Panc1 (cell line): ENCODE data around the gene AFF2. TPM values are rescaled to one million over a fixed set of nuclear protein-coding genes. Genes with fewer than 3 reads are reported as not detected.

Source experiments
- ATAC-seq: fragments of 200-7000 bp; cut with Tn5 transposase; 2 replicates; pipeline ENCODE4 v1.9.1; 2020; ENCODE audit warnings: mild to moderate bottlenecking, moderate library complexity
- BruUV-seq: library from RNA; stranded (reverse); fragments of 400-500 nt; replicated peaks from 2 replicates; lab custom pipeline; 2021; lab: Mats Ljungman, UMichigan
- CTCF ChIA-PET: fragments of 300-600 bp; sonication (Branson Sonifier 250); formaldehyde crosslinking; loops from one replicate; lab custom pipeline; 2022; ENCODE audit warnings: antibody characterized with exemption; lab: Charles Lee
- POLR2A ChIA-PET: fragments of 300-600 bp; sonication (Branson Sonifier 250); formaldehyde crosslinking; loops from one replicate; lab custom pipeline; 2022; ENCODE audit warnings: antibody characterized with exemption; lab: Charles Lee
- DNase-seq: peaks from one replicate; pipeline ENCODE4 v3.0.0-alpha.2; 2010; ENCODE audit warnings: low read depth, low spot score
- H3K27ac ChIP-seq: 2 replicates; pipeline ENCODE4 v1.5.1; 2011; ENCODE audit warnings: mild to moderate bottlenecking, low read length, inconsistent platforms
- H3K27me3 ChIP-seq: fragments of 200-500 bp; sonication (Bioruptor generic); 2 replicates; pipeline ENCODE4 v1.6.0; 2014; ENCODE audit warnings: low read length, inconsistent platforms; ENCODE audit not compliant: control insufficient read depth, insufficient read depth
- H3K36me3 ChIP-seq: fragments of 200-500 bp; sonication (Bioruptor generic); 2 replicates; pipeline ENCODE4 v1.5.1; 2014; ENCODE audit warnings: inconsistent platforms, mild to moderate bottlenecking, low read length, moderate library complexity; ENCODE audit not compliant: control insufficient read depth, insufficient read depth
- H3K4me1 ChIP-seq: 2 replicates; pipeline ENCODE4 v1.5.1; 2011; ENCODE audit warnings: inconsistent platforms, mild to moderate bottlenecking, low read length, moderate library complexity; ENCODE audit not compliant: control insufficient read depth, insufficient read depth
- H3K4me3 ChIP-seq, 2 experiments: 2 replicates each; pipeline ENCODE4 v1.5.1; 2011 to 2012; ENCODE audit warnings: low read depth in 2 of 2, low read length in 2 of 2, mild to moderate bottlenecking in 2 of 2, inconsistent platforms in 1 of 2, moderate library complexity in 1 of 2
- H3K9me3 ChIP-seq: fragments of 200-500 bp; sonication (Bioruptor generic); 2 replicates; pipeline ENCODE4 v1.5.1; 2014; ENCODE audit warnings: low read depth, mild to moderate bottlenecking, inconsistent platforms, low read length, moderate library complexity; ENCODE audit not compliant: control insufficient read depth, insufficient read depth
- POLR2AphosphoS5 ChIP-seq: IDR thresholded peaks from 2 replicates; pipeline ENCODE4 v1.6.1; 2012; ENCODE audit warnings: mild to moderate bottlenecking, low read depth, low read length, moderate library complexity
- SIN3A ChIP-seq: IDR thresholded peaks from 2 replicates; pipeline ENCODE4 v1.6.1; 2012; ENCODE audit warnings: low read depth, mild to moderate bottlenecking, low read length, moderate library complexity, borderline replicate concordance; ENCODE audit not compliant: insufficient read depth
- TCF7L2 ChIP-seq: IDR thresholded peaks from 2 replicates; pipeline ENCODE4 v1.6.1; 2011; ENCODE audit warnings: mild to moderate bottlenecking, low read depth, low read length, inconsistent platforms
- in situ Hi-C: cut with HindIII; loops from 2 replicates; pipeline ENCODE4 v1.10.0; 2016; ENCODE audit warnings: low sequenced_read_pairs, low pct_unique_long_range_greater_than_20kb
- intact Hi-C: fragments of 100-400 bp; cut with micrococcal nuclease; formaldehyde crosslinking; loops from one replicate; pipeline ENCODE4 v1.10.0; 2022; ENCODE audit not compliant: unreplicated experiment
- total RNA-seq: library from RNA; stranded (reverse); gene quantifications from one replicate; pipeline ENCODE4 v1.2.1, GENCODE V29; 2021; ENCODE audit not compliant: unreplicated experiment
- TF ChIP-seq, protein P1 (sequence below): fragments of 450-650 bp; IDR thresholded peaks from 2 replicates; pipeline ENCODE4 v1.5.1; 2017; ENCODE audit warnings: mild to moderate bottlenecking
- TF ChIP-seq, protein P2 (sequence below), 2 experiments: IDR thresholded peaks; 2 replicates each; pipeline ENCODE4 v1.6.1; 2011 to 2012; ENCODE audit warnings: low read depth in 2 of 2, control low read depth in 1 of 2, low read length in 1 of 2, mild to moderate bottlenecking in 1 of 2, moderate library complexity in 1 of 2; ENCODE audit not compliant: insufficient read depth in 1 of 2

Gene AFF2
- total RNA-seq, 1 experiment from 2014 or later, result 0.05 TPM

DNA sequence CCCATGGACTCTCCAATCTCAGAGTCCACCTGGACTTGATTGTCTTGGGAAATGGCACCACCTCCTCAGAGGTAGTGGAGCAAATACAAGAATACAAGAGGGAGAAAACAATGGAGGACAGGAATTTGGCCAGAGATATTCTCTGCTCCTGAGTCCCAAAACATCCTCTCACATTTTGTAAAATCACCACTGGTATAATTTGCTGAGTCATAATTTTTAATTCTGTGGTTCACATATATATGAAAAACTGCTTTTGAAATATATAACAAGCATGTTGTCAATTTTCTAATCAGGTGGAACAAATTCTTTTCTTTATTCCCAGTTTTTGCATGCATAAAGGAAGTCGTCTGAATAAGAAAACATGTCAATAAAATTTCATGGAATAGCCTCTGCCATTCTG is 356.1 kb downstream of the AFF2 start:
- TF ChIP-seq SIN3A (no peak), TCF7L2 (no peak), POLR2AphosphoS5 (no peak)
- TF ChIP-seq, protein P1, sequence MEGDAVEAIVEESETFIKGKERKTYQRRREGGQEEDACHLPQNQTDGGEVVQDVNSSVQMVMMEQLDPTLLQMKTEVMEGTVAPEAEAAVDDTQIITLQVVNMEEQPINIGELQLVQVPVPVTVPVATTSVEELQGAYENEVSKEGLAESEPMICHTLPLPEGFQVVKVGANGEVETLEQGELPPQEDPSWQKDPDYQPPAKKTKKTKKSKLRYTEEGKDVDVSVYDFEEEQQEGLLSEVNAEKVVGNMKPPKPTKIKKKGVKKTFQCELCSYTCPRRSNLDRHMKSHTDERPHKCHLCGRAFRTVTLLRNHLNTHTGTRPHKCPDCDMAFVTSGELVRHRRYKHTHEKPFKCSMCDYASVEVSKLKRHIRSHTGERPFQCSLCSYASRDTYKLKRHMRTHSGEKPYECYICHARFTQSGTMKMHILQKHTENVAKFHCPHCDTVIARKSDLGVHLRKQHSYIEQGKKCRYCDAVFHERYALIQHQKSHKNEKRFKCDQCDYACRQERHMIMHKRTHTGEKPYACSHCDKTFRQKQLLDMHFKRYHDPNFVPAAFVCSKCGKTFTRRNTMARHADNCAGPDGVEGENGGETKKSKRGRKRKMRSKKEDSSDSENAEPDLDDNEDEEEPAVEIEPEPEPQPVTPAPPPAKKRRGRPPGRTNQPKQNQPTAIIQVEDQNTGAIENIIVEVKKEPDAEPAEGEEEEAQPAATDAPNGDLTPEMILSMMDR, result no peak
- TF ChIP-seq, protein P2, sequence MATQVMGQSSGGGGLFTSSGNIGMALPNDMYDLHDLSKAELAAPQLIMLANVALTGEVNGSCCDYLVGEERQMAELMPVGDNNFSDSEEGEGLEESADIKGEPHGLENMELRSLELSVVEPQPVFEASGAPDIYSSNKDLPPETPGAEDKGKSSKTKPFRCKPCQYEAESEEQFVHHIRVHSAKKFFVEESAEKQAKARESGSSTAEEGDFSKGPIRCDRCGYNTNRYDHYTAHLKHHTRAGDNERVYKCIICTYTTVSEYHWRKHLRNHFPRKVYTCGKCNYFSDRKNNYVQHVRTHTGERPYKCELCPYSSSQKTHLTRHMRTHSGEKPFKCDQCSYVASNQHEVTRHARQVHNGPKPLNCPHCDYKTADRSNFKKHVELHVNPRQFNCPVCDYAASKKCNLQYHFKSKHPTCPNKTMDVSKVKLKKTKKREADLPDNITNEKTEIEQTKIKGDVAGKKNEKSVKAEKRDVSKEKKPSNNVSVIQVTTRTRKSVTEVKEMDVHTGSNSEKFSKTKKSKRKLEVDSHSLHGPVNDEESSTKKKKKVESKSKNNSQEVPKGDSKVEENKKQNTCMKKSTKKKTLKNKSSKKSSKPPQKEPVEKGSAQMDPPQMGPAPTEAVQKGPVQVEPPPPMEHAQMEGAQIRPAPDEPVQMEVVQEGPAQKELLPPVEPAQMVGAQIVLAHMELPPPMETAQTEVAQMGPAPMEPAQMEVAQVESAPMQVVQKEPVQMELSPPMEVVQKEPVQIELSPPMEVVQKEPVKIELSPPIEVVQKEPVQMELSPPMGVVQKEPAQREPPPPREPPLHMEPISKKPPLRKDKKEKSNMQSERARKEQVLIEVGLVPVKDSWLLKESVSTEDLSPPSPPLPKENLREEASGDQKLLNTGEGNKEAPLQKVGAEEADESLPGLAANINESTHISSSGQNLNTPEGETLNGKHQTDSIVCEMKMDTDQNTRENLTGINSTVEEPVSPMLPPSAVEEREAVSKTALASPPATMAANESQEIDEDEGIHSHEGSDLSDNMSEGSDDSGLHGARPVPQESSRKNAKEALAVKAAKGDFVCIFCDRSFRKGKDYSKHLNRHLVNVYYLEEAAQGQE (IDR thresholded peaks at IDR 0.05; ENCODE audit: insufficient read depth in 1 of 2, low read depth in 2 of 2, low read length in 1 of 2), result no peak
- Histone ChIP-seq H3K36me3 (no peaks in the 10 kb centered on the region), H3K27ac (no peak overlapping the region), H3K27me3 (no peaks in the 10 kb centered on the region), H3K4me3 (no peak overlapping the region), H3K9me3 (no peaks in the 10 kb centered on the region), H3K4me1 (no peaks in the 10 kb centered on the region)
- intact Hi-C loops, result no loop called here
- in situ Hi-C loops, result no loop called here
- ATAC-seq, result no peak
- POLR2A ChIA-PET, result no interaction called here
- CTCF ChIA-PET, result no interaction called here
- no TSS peak for BruUV-seq
- DNase-seq, result no peak

DNA sequence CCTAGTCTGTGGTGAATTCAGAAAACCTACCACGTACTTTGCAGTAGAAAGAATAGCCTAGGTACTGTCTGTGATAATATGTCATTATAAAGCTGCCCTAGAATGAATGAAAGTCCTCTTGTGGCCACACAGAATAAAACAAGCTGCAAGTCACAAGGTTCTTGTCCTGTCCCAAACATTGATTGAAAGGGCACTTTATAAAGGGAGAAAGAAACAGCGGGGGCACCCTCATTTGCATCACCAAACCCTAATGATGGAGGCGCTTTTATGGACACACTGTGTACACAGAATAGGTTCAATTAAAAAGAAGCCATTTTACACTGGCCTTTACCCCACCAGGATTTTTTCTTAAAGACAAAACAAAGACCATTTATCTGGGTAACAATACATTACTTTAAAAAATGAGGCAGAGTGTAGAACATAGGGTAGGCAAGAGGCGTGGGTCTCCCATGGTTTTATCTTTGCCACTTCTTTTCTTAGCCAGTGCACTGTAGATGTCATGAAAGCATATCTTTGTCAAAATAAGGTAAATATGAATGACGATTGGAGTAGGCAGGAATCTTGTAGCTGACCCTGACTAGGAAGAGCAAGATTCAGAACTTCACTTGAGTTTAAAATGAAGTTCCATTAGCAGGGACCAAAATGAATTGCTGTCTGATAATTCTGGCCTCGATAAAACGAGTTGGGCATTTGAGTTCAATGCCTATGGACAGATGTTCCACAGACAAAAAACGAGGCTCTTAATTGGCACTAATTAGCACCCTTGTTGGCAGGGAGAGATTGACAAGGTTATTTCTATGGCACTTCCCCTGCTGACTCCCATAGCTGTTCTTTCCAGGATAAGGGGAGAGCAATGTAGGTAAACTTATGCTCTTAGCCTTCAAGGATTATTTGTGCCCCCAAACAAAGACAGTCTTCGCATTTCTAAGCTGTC is 365.1 kb downstream of the AFF2 start:
- Histone ChIP-seq H3K27ac (no peak overlapping the region), H3K4me1 (no peaks in the 10 kb centered on the region), H3K36me3 (no peaks in the 10 kb centered on the region), H3K4me3 (no peak overlapping the region), H3K9me3 (no peaks in the 10 kb centered on the region), H3K27me3 (no peaks in the 10 kb centered on the region)
- DNase-seq, result no peak
- in situ Hi-C loops, result no loop called here
- intact Hi-C loops, result no loop called here
- no peak for ATAC-seq
- POLR2A ChIA-PET, result no interaction called here
- CTCF ChIA-PET, result no interaction called here
- TF ChIP-seq, protein P1, result peak; percentile 12; the same call in 1 of the 2 replicates
- TF ChIP-seq TCF7L2, result no peak
- BruUV-seq, result no TSS peak
